Measurements from ENCODE around the gene DUSP19. TPM values are rescaled to one million over a fixed set of nuclear protein-coding genes. Genes with fewer than 3 reads are reported as not detected.

Gene DUSP19
- total and polyA plus RNA-seq, 2 of the 13 experiments (the other 11 are each of a cell fraction or from before 2014, with no cell fraction given) = 1.3 to 1.9 TPM

GRCh38 chr2:183078464-183079138, at the start of gene DUSP19 (continued):
- TF ChIP-seq AFF4 (CRISPR knock-in tag; IDR thresholded peaks at IDR 0.05) (no peak), TFDP2 (CRISPR knock-in tag; IDR thresholded peaks at IDR 0.05) (no peak; the same call in 1 of the 2 replicates), JDP2 (CRISPR knock-in tag; IDR thresholded peaks at IDR 0.05; ENCODE audit: borderline replicate concordance) (no peak; the same call in 1 of the 2 replicates), ZFP36L1 (CRISPR knock-in tag; IDR thresholded peaks at IDR 0.05) (no peak), MTF1 (CRISPR knock-in tag; IDR thresholded peaks at IDR 0.05) (no peak), ZNF788 (CRISPR knock-in tag; IDR thresholded peaks at IDR 0.05; ENCODE audit: borderline replicate concordance) (peak; percentile 69; the same call in 1 of the 2 replicates), ZNF235 (CRISPR knock-in tag; IDR thresholded peaks at IDR 0.05; ENCODE audit: borderline replicate concordance) (no peak), SMAD9 (CRISPR knock-in tag; IDR thresholded peaks at IDR 0.05) (no peak), TBX3 (IDR thresholded peaks at IDR 0.05; ENCODE audit: borderline replicate concordance) (no peak), HMGA1 (CRISPR knock-in tag; conservative IDR thresholded peaks at IDR 0.05) (no peak), THAP11 (CRISPR knock-in tag; IDR thresholded peaks at IDR 0.05) (peak; percentile 61)
- TF ChIP-seq, protein P1, sequence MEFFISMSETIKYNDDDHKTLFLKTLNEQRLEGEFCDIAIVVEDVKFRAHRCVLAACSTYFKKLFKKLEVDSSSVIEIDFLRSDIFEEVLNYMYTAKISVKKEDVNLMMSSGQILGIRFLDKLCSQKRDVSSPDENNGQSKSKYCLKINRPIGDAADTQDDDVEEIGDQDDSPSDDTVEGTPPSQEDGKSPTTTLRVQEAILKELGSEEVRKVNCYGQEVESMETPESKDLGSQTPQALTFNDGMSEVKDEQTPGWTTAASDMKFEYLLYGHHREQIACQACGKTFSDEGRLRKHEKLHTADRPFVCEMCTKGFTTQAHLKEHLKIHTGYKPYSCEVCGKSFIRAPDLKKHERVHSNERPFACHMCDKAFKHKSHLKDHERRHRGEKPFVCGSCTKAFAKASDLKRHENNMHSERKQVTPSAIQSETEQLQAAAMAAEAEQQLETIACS (CRISPR knock-in tag; IDR thresholded peaks at IDR 0.05) = no peak
- TF ChIP-seq, protein P2, sequence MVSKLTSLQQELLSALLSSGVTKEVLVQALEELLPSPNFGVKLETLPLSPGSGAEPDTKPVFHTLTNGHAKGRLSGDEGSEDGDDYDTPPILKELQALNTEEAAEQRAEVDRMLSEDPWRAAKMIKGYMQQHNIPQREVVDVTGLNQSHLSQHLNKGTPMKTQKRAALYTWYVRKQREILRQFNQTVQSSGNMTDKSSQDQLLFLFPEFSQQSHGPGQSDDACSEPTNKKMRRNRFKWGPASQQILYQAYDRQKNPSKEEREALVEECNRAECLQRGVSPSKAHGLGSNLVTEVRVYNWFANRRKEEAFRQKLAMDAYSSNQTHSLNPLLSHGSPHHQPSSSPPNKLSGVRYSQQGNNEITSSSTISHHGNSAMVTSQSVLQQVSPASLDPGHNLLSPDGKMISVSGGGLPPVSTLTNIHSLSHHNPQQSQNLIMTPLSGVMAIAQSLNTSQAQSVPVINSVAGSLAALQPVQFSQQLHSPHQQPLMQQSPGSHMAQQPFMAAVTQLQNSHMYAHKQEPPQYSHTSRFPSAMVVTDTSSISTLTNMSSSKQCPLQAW (CRISPR knock-in tag; IDR thresholded peaks at IDR 0.05) = peak; percentile 57; the same call in 1 of the 2 replicates
- TF ChIP-seq, protein P3, sequence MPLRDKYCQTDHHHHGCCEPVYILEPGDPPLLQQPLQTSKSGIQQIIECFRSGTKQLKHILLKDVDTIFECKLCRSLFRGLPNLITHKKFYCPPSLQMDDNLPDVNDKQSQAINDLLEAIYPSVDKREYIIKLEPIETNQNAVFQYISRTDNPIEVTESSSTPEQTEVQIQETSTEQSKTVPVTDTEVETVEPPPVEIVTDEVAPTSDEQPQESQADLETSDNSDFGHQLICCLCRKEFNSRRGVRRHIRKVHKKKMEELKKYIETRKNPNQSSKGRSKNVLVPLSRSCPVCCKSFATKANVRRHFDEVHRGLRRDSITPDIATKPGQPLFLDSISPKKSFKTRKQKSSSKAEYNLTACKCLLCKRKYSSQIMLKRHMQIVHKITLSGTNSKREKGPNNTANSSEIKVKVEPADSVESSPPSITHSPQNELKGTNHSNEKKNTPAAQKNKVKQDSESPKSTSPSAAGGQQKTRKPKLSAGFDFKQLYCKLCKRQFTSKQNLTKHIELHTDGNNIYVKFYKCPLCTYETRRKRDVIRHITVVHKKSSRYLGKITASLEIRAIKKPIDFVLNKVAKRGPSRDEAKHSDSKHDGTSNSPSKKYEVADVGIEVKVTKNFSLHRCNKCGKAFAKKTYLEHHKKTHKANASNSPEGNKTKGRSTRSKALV (CRISPR knock-in tag; IDR thresholded peaks at IDR 0.05) = peak; percentile 62; the same call in 1 of the 2 replicates
